ENCODE data around the gene RHCE.
"Not testable (repeated sequence)": the region's sequence is repeated elsewhere in the genome, so short reads cannot be mapped to it uniquely, and the experiment has no call there.

GRCh38 chr1:25402947-25403803 lies 17.4 kb downstream of the RHCE start:
- not testable (repeated sequence) for TF ChIP-seq POLR2A (IDR thresholded peaks at IDR 0.05; ENCODE audit: low read depth, low read length); TAF1 (IDR thresholded peaks at IDR 0.05; ENCODE audit: borderline replicate concordance, low read depth, low read length); POLR2AphosphoS5 (IDR thresholded peaks at IDR 0.05; ENCODE audit: low read depth, low read length)

All from GM12892 (cell line).